Parathyroid adenoma (tissue), 2 donors: ENCODE results near the gene TP73.

Experiments
- H2AFZ ChIP-seq: fragments of 300-600 bp; sonication (generic); one replicate; pipeline ENCODE4 v1.7.0; 2017; ENCODE audit warnings: antibody characterized with exemption, mild to moderate bottlenecking
- H3K27ac ChIP-seq: fragments of 300-600 bp; sonication (generic); one replicate; pipeline ENCODE4 v1.7.0; 2017
- H3K27me3 ChIP-seq: fragments of 300-600 bp; sonication (generic); one replicate; pipeline ENCODE4 v1.7.0; 2017; ENCODE audit warnings: low read length; ENCODE audit not compliant: control insufficient read depth, insufficient read depth
- H3K36me3 ChIP-seq: fragments of 300-600 bp; sonication (generic); one replicate; pipeline ENCODE4 v1.7.0; 2017; ENCODE audit warnings: low read length; ENCODE audit not compliant: control insufficient read depth, insufficient read depth
- H3K4me1 ChIP-seq: fragments of 300-600 bp; sonication (generic); one replicate; pipeline ENCODE4 v1.7.0; 2017; ENCODE audit warnings: control low read depth
- H3K4me2 ChIP-seq: fragments of 300-600 bp; sonication (generic); one replicate; pipeline ENCODE4 v1.7.0; 2017; ENCODE audit warnings: low read length
- H3K4me3 ChIP-seq: fragments of 300-600 bp; sonication (generic); one replicate; pipeline ENCODE4 v1.7.0; 2017; ENCODE audit warnings: low read depth, low read length
- H3K79me2 ChIP-seq: fragments of 300-600 bp; sonication (generic); one replicate; pipeline ENCODE4 v1.7.0; 2017; ENCODE audit warnings: control low read depth
- H3K9ac ChIP-seq: fragments of 300-600 bp; sonication (generic); one replicate; pipeline ENCODE4 v1.7.0; 2017; ENCODE audit warnings: mild to moderate bottlenecking
- H3K9me3 ChIP-seq: fragments of 300-600 bp; sonication (generic); one replicate; pipeline ENCODE4 v1.7.0; 2017; ENCODE audit warnings: low read length; ENCODE audit not compliant: control insufficient read depth
- CTCF ChIP-seq: fragments of 300-600 bp; sonication (generic); IDR thresholded peaks from one replicate; pipeline ENCODE4 v1.7.0; 2017; ENCODE audit warnings: antibody characterized with exemption, mild to moderate bottlenecking
- donor health status: primary hyperparathyroidism.

TP73 gene

GRCh38 chr1:3641046-3641760 lies 11.1 kb upstream of the TP73 start:
- Histone ChIP-seq H3K36me3 (no peaks in the 10 kb centered on the region), H3K9me3 (no peaks in the 10 kb centered on the region), H3K79me2 (no peaks in the 10 kb centered on the region), H3K9ac (no peak overlapping the region), H3K4me2 (no peak overlapping the region), H3K27me3 (no peaks in the 10 kb centered on the region), H3K27ac (no peak overlapping the region), H3K4me3 (no peak overlapping the region), H2AFZ (no peak overlapping the region), H3K4me1 (no peaks in the 10 kb centered on the region)
- no peak for TF ChIP-seq CTCF

- H3K4me3 ChIP-seq = no peak overlapping the region
- H3K36me3 ChIP-seq = no peaks in the 10 kb centered on the region
- no peaks in the 10 kb centered on the region for H3K27me3 ChIP-seq
- H3K4me1 ChIP-seq = no peaks in the 10 kb centered on the region
- H2AFZ ChIP-seq = no peak overlapping the region
- no peaks in the 10 kb centered on the region for H3K79me2 ChIP-seq
- H3K9ac ChIP-seq = no peak overlapping the region
- no peak overlapping the region for H3K4me2 ChIP-seq
- TF ChIP-seq CTCF = no peak
- H3K27ac ChIP-seq = no peak overlapping the region
- no peaks in the 10 kb centered on the region for H3K9me3 ChIP-seq
These were observed 10.5 kb upstream of the TP73 start for GRCh38 chr1:3641816-3642215.

GRCh38 chr1:3642919-3643675 lies 9.2 kb upstream of the TP73 start:
- Histone ChIP-seq H3K4me2 (no peak overlapping the region), H3K79me2 (no peaks in the 10 kb centered on the region), H2AFZ (no peak overlapping the region), H3K4me1 (no peaks in the 10 kb centered on the region), H3K27me3 (no peaks in the 10 kb centered on the region), H3K4me3 (no peak overlapping the region), H3K9ac (no peak overlapping the region), H3K27ac (no peak overlapping the region), H3K9me3 (no peaks in the 10 kb centered on the region), H3K36me3 (no peaks in the 10 kb centered on the region)
- no peak for TF ChIP-seq CTCF

GRCh38 chr1:3644273-3644672 lies 8.0 kb upstream of the TP73 start:
- no peaks in the 10 kb centered on the region for H3K79me2 ChIP-seq
- TF ChIP-seq CTCF = no peak
- no peak overlapping the region for H3K4me3 ChIP-seq
- H3K27ac ChIP-seq = no peak overlapping the region
- H3K27me3 ChIP-seq = no peaks in the 10 kb centered on the region
- H3K4me2 ChIP-seq = no peak overlapping the region
- H3K4me1 ChIP-seq = peaks cover 4% of the 10 kb centered on the region
- H3K36me3 ChIP-seq = no peaks in the 10 kb centered on the region
- H3K9me3 ChIP-seq = no peaks in the 10 kb centered on the region
- H3K9ac ChIP-seq = no peak overlapping the region
- no peak overlapping the region for H2AFZ ChIP-seq
